Measurements from ENCODE around the gene HMCES.

Gene HMCES

GRCh38 chr3:129349791-129350190 is 71.1 kb downstream of the HMCES start:
- DNase-seq, result no peak

GRCh38 chr3:129352045-129352444 is 73.4 kb downstream of the HMCES start:
- DNase-seq, result peak; percentile 45

- DNase-seq, result peak; percentile 2
These were observed 74.2 kb downstream of the HMCES start for GRCh38 chr3:129352650-129353588.

GRCh38 chr3:129353589-129353941 is 74.9 kb downstream of the HMCES start:
- DNase-seq, result peak; percentile 1
